ENCODE results near the gene EGFL7.

DNA sequence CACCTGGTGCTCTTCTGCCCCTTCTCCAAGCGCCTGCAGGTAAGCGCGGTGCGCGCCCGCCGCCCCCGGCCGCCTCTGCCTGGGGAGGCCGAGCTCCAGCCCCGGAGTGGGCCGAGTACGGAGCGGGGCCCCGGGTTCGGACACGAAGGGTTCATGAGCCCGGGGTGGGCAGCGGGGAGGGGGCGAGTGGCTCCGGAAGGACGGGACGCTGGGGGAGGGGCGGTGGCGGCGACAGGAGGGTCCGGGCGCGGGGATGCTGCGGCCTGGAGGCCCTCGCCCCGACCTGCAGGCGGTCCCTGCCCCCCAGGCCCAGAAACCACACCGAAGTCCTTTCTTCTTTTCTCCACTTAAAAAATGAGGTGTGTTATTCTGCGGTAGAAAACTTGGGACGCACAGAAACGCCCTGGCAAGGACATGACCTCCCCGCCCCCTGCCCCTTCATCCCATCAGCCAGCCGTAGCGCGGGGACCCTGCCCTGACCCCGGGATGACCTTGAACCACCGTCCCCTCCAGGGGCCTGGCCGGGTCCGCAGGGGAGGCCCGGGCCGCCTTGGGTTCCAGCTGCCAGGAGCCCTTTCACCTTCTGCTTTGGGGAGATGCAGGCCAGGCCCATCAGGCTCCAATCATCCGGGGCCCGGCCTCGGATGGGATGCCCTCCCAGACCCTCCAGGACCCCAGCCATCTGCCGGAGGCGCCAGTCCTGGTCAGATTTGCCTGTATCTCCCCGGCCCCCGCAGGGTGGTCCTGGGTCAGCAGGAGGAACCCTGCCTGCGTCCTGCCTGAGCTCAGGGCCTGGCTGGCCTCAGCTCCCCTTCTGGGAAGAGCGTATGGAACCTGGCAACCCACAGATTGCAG lies 50.2 kb downstream of the EGFL7 start:
- TF ChIP-seq EZH2 (IDR thresholded peaks at IDR 0.05; ENCODE audit: low read length, missing control alignments) (peak; percentile 46), CTCF (conservative IDR thresholded peaks at IDR 0.05 in 1 of 2, IDR thresholded peaks at IDR 0.05 in 1 of 2; ENCODE audit: low read depth in 1 of 2, low read length in 2 of 2) (no peak)

Data from fibroblast of lung (primary cell).